Hippocampal formation (tissue), 2 donors: Measurements from ENCODE around the gene ACTL7A.
A peak's percentile ranks its signal among the peaks of the same experiment; 100 is the strongest.
"Not testable (repeated sequence)": the region's sequence is repeated elsewhere in the genome, so short reads cannot be mapped to it uniquely, and the experiment has no call there.

Experiments used
- DNase-seq, 2 donors: peaks; one replicate each; lab custom pipeline; 2025; lab: John Stamatoyannopoulos, UW

Gene ACTL7A, protein sequence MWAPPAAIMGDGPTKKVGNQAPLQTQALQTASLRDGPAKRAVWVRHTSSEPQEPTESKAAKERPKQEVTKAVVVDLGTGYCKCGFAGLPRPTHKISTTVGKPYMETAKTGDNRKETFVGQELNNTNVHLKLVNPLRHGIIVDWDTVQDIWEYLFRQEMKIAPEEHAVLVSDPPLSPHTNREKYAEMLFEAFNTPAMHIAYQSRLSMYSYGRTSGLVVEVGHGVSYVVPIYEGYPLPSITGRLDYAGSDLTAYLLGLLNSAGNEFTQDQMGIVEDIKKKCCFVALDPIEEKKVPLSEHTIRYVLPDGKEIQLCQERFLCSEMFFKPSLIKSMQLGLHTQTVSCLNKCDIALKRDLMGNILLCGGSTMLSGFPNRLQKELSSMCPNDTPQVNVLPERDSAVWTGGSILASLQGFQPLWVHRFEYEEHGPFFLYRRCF

DNA sequence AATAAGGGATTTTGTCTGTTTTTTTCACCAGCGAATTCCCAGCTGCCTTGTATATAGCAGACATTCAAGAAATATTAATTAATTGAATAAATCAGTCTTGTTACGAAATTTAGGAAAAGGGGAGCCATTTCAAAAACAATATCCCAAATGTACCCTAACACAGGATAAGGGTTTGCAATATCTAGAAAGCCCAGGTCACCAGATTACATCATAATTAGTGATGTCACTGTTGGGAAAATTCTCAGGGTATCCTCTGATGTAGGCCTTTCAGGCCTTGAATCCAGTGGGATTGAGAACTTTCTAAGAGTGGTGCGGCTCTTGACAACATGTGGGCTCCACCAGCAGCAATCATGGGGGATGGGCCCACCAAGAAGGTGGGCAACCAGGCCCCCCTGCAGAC is at the start of gene ACTL7A:
Gene ACTL7A (plus strand): TSS at position 270 of the 400 bp plus-strand sequence. CDS start 57 bp downstream, at position 327.
- no peak for DNase-seq

DNA sequence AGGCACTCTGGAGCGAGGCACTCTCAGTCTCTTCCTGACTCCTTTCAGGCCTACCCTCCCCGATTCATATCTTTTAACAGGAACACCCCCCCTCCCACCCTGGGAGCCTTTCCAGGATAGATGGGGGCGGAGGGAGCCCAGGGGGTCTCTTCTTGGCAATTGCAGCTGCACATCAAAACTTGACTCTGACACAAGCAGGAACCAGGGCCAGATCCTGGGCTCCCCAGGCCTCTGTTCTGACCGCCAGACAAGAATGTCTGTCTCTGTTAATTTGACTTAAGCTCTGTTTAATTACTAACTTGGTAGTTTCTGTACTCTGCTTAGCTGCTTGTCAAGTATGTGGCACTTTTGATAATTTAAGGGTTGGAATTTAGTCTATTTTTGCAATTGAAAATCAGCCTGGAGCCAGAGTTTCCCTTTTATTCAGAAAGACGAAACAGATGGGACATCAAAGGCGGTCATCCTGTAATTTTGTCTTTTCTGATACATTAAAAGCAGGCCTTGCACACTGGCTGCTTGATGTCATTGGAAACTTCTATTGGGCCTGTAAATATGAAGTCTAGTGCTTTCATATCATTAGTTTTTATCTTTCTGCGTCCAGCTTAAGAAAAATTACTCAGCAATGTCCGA is 49.6 kb upstream of the ACTL7A start:
- no peak for DNase-seq

DNA sequence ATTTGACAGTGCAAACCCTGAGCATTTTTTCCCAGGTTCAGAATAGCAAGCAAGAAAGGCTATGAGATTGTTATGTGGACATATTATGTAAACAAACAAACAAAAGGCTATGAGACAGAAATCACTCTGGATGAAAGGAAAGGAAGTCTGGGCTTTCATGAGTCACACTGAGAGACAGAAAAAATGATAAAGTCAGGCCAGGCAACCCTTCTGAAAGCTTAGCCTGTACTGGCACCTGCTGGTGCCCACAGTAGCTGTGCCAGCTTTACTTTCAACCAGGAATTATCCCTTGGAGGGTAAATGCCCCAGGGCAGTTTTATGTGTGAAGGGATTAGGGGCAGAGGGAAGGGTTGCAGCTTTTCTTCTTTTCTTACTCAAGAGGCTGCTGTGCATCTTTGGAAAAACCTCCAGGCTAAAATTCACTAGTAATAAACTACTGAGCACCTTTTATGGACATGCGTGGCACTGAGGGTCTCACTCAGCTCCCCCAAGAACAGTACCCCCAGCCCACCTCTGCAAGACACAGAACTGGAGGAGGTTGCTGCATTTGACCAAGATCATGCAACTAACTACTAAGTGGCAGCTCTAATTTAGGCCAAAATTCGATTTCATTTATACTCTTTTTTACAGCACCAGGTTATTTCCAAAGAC is 48.0 kb upstream of the ACTL7A start:
- peak; percentile 5 to 33 for DNase-seq

DNA sequence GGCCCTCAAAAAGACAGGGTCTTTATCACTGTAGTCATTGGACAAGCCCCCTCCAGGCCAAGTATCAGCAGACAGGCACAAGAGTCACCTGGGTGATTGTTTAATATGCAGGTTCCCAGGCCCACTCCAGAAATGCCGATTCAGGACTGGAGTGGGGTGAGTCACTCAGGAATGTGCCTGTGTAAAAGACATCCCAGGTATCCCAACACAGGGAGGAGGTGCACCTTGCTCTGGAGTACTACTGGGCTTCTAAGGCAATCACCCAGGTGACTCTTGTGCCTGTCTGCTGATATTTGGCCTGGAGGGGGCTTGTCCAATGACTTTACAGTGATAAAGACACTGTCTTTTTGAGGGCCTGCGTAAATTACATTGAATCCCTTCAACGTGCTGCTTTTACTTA is 46.9 kb upstream of the ACTL7A start:
- DNase-seq: no peak

DNA sequence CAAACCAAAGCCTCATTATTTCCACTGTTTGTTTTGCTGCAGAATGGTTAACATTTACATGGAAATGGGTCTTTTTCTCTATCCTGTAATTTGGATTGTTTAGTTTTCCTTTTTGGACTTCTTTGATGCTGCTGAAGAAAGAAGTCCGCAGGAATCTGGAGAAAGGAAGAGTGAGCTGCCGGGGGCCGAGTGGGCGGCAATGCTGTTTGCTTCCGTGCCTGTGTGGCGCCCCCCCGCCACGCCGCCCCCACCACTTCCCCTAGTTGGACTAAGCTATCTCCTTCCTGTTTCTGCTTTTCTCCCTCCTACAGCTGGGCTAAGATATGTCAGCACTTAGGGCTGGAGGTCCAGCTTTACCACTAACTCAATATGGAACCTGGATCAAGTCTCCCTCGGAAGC is 46.0 kb upstream of the ACTL7A start:
- no peak for DNase-seq

DNA sequence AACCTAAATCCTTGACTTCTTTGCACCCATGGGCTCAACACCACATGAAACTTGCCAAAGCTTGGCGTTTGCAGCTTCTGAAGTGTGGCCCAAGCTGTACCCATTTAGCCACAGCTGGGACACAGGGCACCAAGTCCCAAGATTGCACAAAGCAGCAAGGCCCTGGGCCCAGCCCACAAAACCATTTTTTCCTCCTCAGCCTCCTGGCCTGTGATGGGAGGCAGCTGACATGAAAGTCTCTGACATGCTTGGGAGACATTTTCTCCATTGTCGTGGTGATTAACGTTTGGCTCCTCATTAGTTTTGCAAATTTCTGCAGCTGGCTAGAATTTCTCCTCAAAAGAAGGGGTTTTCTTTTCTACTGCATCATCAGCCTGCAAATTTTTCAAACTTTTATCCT is 38.2 kb upstream of the ACTL7A start:
- DNase-seq: no peak

DNA sequence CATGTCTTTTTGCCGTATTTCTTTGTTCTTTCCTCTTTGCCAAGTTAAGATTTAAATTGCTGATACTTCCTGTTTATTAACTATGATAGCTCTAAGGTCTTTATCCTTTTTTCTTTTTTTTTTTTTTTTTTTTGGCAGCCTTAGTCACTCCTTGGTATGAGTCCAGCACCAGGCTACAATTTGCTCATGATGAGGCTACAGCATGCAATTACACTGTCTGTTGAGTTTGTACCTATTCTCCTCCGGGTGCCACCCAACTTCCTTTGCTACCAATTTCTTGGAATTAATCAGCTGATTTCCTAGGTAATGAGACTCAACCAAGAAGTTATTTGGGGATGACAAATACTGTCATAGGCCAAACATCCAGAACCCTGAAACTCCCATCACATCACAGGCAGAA is 31.8 kb upstream of the ACTL7A start:
- DNase-seq: no peak

DNA sequence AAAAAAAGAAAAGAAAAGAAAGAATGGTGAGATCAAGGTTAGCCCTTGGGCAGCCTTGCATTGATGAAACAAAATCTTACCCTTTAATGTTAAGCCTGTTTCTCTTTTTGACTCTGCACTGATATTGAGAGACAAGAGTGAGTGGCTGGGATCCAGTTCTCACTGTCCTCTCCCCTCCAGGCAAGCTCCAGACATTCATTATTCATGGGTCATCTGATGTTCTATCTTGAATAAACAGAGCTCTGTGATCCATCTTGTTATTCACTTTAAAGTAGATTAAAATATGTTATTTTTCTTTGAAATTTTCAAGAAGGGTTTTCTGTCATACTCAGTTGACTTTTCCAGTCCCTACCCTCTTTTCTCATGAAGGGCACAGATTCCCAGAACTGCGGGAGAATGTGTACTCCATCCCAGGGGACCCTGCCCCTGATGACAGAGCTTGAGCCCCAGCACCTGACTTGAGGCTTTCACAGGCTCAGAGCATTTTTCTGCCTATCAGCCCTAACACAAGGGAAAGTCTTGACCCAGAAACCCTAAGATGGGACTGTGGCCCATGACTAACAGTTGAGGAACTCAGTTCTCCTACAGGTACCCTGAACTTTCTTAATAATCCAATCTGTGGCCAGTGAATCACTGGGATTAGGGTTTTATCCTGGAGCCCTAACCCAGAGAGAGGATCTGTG is 30.4 kb upstream of the ACTL7A start:
- no peak for DNase-seq

DNA sequence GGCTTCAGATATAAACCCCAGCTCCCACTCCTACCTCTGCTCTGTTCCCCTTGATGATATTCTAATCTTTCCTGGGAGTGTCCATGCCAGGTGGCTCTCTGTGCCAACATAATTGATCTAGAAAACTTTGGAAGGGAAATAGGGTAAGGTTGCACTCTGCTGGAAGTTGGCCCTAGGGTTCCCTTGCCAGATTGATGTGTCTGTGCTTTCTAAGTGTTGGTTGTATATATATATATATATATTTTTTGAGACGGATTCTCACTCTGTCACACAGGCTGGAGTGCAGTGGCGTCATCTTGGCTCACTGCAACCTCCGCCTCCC is 29.9 kb upstream of the ACTL7A start:
- DNase-seq: no peak

DNA sequence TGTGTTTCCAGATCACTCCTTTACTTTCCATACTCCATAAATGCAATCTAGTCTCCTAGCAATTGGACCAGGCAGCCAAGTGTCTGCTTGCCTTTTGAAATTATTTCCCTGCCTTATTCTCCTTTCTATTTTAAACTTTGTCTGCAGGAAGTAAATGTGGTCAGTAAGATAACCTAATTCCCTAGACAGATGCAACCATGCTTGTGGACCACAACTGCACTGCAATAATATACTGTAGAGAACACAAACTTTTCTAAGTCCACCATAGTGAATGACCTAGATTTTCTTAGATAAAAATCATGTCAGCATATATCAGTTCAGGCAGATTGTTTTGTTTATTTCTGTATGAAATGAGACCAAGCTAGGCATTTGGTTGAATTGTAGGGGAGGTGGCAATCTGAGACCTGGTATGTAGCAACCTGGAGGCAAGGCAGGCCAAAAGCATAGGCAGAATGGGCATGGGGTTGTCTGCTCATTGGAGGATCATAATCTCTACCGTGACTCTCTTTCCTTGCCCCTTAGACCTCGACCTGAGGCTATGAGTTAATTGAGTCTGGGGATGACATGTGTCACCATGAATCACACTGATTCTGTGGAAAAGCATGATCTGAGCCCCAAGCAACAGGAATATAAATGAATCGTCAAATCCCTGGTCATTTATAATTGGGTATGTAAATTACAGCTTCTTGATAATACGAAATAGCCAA is 27.0 kb upstream of the ACTL7A start:
- DNase-seq: no peak

DNA sequence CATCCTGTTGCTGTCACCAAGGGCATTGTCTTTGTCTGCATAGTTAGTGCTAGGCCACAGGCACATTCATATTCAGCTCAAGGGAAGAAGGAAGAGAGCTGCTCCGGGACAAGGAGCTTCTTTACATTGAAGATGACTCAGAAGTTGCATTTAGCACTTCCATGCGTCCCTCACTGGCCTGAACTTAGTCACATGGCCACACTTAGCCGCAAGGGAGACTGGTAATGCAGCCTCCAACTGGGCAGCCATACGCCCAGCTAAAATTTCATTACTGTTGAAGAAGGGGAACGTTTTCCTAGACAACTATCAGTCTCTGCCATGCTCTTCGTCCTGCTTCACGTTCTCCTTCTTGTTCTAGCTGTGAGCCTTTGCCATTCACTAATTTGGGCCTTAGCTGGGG is 26.2 kb upstream of the ACTL7A start:
- no peak for DNase-seq

DNA sequence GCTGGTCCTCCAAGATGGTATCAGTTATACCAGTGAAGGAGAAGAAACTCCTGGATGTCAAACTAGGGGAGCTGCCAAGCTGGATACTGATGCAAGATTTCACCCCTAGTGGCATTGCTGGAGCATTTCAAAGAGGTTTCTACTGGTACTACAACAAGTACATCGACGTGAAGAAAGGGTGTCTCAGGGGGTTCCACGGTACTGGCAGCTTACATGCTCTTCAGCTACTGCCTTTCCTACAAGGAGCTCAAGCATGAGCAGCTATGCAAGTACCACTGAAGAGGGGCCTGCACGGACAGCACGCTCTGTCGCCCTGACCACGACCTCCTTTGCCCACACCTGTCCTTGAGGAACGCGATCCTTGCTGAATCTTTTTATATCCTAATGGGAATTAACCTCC is 25.7 kb upstream of the ACTL7A start:
- DNase-seq: no peak

DNA sequence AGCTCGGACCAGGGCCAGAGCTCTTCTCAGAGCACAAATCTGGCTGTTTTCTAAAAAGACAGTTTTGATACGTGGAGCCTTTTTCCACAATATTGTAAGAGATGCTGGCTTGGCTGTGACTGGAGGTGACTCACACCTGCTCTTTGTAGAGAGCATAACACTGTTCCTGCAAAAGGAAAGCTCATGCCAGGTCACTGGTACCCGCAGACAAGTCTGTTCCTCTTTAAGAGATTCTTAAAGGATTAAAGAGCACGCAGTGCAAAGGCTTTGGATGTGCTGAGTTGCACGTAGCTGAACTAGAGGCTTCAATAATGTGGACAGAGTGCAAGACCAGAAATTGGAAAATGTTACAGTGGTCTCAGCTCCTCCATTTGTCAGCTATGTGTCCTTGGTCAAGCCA is 25.3 kb upstream of the ACTL7A start:
- no peak for DNase-seq

DNA sequence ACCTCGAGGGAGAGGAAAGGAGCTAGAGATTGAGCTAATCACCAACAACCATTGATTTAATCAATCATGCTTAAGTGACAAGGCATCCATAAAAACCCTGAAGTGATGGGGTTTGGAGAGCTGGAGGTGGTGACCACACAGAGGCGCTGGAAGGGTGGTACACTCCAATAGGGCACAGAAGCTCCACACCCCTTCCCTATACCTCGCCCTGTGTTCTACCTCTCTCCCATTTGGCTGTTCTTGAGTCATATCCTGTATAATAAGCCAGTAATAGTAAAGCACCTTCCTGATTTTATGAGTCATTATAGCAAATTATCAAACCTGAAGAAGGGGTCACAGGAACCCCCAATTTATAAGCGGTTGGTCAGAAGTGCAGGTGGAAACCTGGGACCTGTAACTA is 24.5 kb upstream of the ACTL7A start:
- no peak for DNase-seq

DNA sequence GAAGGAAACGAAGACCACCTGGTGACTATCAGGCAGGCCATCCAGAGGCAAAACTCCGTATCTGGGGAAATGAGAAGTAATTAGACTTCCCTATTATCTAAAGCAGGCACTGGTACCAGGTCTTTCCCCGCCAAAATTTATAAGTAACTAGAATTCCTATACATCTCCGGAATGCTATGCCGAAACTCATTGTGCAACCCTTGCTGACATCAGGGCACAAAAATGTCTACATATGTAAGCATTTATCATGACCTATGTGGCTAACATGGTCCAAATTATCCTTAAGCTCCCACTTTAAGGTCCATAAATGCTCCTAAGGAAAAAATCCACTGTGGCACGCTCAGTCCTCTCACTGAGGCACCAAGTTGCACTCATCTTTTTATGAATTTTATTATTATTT is 24.0 kb upstream of the ACTL7A start:
- DNase-seq: no peak

DNA sequence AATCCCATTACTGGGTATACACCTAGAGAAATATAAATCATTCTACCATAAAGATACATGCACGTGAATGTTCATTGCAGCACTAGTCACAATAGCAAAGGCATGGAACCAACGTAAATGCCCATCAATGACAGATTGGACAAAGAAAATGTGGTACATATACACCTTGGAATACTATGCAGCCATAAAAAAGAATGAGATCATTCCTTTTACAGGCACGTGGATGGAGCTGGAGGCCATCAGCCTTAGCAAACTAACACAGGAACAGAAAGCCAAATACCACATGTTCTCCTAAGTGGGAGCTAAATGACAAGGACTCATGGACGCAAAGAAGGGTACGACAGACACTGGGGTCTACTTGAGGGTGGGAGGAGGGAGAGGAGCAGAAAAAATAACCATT is 22.5 kb upstream of the ACTL7A start:
- DNase-seq: not testable (repeated sequence)

DNA sequence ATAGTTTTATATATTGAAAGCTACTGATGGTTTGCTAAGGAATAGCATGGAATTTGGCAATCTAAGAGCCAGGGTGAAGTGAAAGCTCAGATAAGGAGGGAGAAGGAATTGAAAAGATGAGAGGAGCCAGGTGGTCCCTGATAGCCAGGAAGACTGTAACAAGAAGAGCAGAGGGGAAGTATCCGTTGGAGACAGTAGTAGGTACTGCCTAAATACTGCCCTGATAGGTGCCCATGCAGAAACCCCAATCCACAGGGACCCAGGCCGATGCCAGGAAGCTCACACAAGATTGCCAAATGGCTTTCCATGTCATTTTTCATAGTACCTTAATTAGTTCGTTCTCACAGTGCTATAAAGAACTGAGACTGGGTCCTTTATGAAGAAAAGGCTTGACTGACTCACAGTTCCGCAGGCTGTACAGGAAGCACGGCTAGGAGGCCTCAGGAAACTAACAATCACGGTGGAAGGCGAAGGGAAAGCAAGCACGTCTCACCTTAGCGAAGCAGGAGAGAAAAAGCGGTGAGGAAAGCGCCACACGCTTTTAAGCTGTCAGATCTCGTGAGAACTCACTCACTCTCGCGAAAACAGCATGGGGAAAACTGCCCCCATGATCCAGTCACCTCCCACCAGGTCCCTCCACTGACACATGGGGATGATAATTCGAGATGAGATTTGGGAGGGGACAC is 19.3 kb upstream of the ACTL7A start:
- no peak for DNase-seq

DNA sequence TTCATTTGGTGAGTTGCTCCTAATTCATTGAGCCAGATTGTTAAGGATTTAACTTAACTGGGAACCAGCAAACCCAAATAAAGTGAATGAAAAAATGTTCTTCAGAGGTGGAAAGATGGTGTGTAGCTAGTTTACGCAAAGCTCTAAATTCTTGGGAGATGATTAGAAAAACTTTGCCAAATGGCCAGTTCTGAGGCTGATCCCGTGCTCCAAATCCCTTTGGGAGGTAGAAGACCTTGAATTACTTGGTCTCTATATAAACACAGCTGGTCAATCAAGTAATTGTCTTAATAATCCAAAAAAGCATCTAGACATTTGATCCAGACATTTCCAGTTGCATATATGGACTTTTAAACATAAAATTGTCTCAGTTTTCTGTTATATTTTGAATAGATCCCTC is 17.7 kb upstream of the ACTL7A start:
- DNase-seq: no peak

DNA sequence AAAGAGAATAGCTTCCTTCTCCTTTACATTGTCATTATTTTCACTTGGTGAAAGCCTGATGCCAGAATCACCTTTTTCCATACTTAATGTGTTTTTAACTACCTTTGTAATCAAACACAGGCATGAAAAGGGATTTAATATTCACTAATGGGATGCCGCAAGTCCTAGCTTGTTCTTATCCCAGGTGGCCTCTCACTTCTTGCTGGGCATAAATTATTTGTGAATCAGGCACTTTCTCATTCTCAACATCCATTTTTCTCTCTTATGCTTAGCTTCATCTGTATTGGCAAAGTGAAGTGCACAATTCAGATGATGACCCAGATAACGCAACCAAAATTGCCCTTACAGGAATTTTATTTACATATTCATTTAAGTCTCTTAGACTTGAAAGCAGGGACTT is 17.2 kb upstream of the ACTL7A start:
- DNase-seq: no peak

DNA sequence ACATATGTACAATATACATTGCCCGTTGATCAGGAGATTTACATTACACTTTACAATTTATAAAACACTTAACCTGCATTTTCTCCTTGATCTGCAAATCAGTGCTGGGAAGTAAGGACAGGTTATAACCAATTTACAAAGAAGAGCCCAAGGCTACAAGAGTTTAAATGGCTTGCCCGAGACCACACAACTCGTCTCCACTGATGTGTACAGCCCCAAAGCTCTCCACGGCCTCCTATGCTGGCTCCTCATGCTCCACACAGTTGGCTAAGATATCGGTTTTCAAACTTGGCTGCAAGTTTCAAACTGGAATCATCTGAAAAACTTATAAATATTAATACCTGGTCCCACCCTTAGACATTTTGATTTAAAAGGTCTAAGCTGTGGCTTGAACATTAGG is 16.6 kb upstream of the ACTL7A start:
- no peak for DNase-seq

DNA sequence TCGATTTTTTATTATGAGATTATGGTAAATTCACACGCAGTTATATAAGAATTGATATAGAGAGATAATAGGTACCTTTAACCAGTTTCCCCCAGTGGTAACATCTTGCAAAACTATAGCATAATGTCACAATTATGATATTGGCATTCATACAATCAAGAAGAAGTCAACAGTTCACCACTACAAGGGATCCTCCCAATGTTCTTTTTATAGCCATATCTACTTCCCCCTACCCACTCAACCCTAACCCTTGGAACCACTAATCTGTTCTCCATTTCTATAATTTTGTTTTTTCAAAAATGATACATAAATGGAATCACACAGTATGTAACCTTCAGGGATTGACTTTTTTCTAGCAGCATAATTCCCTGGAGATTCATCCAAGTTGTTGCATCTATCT is 16.1 kb upstream of the ACTL7A start:
- no peak for DNase-seq
